ENCODE measurements around the gene SLC7A8.

DNA sequence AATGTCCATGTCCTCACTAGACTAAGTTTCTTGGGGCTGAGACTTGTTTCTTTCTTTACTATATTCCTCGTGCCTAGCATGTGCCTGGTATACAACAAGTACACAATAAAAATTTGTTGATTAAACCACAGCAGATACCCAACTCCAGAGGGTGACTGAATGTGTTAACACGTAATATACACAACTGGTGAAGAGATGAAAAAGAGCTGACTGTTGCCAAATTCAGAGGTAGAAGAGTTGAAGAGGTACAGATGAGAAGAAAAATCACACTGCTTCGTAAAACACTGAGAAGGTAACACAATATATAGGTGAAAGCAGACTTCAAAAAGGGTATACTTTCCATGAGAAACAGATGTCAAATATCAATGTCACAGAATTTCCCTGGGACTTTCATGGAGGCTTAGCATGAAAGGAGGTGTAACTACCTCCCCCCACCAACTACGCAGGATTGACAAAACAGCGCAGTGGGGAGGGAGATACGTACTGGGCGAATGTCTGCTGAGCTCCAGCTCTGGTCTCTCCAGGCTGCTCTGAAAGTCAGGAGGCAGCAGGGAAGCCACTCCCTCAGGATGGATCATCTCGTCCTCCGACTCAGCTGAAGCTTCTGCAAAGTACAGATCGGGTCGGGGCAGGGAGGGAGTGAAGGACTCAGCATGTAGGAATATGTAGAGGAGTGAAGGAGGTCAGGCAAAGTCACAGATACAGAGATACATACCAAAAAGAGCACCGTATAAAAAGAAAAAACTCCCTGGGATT, 93.8 kb downstream of the SLC7A8 start:
- TF ChIP-seq, protein P1, sequence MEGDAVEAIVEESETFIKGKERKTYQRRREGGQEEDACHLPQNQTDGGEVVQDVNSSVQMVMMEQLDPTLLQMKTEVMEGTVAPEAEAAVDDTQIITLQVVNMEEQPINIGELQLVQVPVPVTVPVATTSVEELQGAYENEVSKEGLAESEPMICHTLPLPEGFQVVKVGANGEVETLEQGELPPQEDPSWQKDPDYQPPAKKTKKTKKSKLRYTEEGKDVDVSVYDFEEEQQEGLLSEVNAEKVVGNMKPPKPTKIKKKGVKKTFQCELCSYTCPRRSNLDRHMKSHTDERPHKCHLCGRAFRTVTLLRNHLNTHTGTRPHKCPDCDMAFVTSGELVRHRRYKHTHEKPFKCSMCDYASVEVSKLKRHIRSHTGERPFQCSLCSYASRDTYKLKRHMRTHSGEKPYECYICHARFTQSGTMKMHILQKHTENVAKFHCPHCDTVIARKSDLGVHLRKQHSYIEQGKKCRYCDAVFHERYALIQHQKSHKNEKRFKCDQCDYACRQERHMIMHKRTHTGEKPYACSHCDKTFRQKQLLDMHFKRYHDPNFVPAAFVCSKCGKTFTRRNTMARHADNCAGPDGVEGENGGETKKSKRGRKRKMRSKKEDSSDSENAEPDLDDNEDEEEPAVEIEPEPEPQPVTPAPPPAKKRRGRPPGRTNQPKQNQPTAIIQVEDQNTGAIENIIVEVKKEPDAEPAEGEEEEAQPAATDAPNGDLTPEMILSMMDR (IDR thresholded peaks at IDR 0.05): no peak
- no peak for TF ChIP-seq POLR2A (IDR thresholded peaks at IDR 0.05)

Measured in heart left ventricle (tissue), 13 donors.